Activated naive CD8-positive, alpha-beta T cell treated with anti-CD3 and anti-CD28 coated beads, Interleukin-2, amount 10 ng/mL, durations not matched to agents 7 days and 5 days (primary cell): Measurements from ENCODE around the gene ZNF287. TPM values are rescaled to one million over a fixed set of nuclear protein-coding genes. Genes with fewer than 3 reads are reported as not detected.

Experiments
- ATAC-seq: fragments of 150-1000 bp; cut with Tn5 transposase; one replicate; pipeline ENCODE4 v1.10.0; 2021; ENCODE audit warnings: low read depth, moderate library complexity
- POLR2A ChIA-PET: fragments of 350-600 bp; sonication (Branson Sonifier 250); formaldehyde crosslinking; loops from one replicate; lab custom pipeline; 2021; ENCODE audit warnings: antibody characterized with exemption; lab: Charles Lee
- DNase-seq: peaks from one replicate; pipeline ENCODE4 v3.0.0; 2021
- H3K27ac Mint-ChIP-seq: one replicate; pipeline ENCODE4 v1.8.0; 2022; ENCODE audit warnings: mild to moderate bottlenecking, mixed read lengths
- H3K27me3 Mint-ChIP-seq: one replicate; pipeline ENCODE4 v1.8.0; 2022; ENCODE audit warnings: mild to moderate bottlenecking, moderate library complexity, mixed read lengths
- H3K36me3 Mint-ChIP-seq: one replicate; pipeline ENCODE4 v1.8.0; 2021; ENCODE audit warnings: mild to moderate bottlenecking, mixed read lengths
- H3K4me1 Mint-ChIP-seq: one replicate; pipeline ENCODE4 v1.8.0; 2021; ENCODE audit warnings: mixed read lengths
- H3K4me3 Mint-ChIP-seq: one replicate; pipeline ENCODE4 v1.8.0; 2022; ENCODE audit warnings: mild to moderate bottlenecking, moderate library complexity, mixed read lengths
- H3K9me3 Mint-ChIP-seq: one replicate; pipeline ENCODE4 v1.8.0; 2021; ENCODE audit warnings: mixed read lengths
- total RNA-seq, 2 experiments: library from RNA; stranded (reverse); gene quantifications; one replicate each; pipeline ENCODE4 v1.2.3, GENCODE V29; 2021

The ZNF287 gene
- total RNA-seq, 2 experiments from 2014 or later: 9.7 to 13.0 TPM

DNA sequence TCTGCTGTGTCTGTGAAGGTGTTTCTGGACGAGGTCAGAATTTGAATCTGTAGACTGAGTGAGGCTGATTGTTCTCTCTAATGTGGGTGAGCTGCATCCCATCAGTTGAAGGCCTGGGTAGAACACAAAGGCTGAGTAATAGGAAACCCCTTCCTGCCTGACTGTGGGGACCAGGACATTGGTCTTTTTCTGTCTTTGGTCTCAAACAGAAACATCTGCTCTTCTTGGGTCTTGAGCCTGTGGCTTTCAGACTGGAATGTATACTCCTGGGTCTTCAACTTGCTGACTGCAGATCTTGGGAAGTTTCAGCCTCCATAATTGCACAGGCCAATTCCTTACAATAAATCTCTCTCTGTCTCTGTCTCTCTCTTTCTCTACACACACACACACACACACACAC, 57.4 kb downstream of the ZNF287 start:
- H3K9me3 Mint-ChIP-seq: no peaks in the 10 kb centered on the region
- peaks cover 11% of the 10 kb centered on the region for H3K4me1 Mint-ChIP-seq
- no peak overlapping the region for H3K4me3 Mint-ChIP-seq
- peaks cover 19% of the 10 kb centered on the region for H3K27me3 Mint-ChIP-seq
- no peaks in the 10 kb centered on the region for H3K36me3 Mint-ChIP-seq
- DNase-seq: no peak
- POLR2A ChIA-PET: interaction anchor here (0.7 kb wide), 1 partner anchor 90 kb away, joined by 4 read pairs; no protein-coding TSS in a partner anchor
- peak; percentile 30 for ATAC-seq
- peak overlapping the region; percentile 13 for H3K27ac Mint-ChIP-seq

GRCh38 chr17:16507918-16508533, 61.0 kb downstream of the ZNF287 start:
- Mint-ChIP-seq H3K27me3 (peaks cover 12% of the 10 kb centered on the region), H3K4me1 (peaks cover 11% of the 10 kb centered on the region), H3K4me3 (no peak overlapping the region), H3K27ac (no peak overlapping the region), H3K36me3 (no peaks in the 10 kb centered on the region), H3K9me3 (no peaks in the 10 kb centered on the region)
- POLR2A ChIA-PET: no interaction called here
- ATAC-seq: no peak
- no peak for DNase-seq

DNA sequence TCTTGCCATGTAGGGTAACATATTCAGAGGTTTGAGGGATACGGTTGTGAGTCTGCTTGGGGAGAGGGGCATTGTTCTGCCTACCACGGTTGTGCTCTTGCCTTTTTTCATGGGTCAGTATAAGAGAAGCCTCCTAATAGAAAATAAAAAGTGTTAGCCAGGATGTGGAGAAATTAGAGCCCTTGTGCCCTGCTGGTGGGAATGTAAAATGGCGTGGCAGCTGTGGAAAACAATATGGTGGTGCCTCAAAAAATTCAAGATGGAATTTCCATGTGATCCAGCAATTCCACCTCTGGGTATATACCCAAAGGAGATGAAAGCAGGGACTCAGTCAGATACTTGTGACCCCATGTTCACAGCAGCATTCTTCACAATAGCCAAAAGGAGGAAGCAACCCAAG, 62.8 kb downstream of the ZNF287 start:
- Mint-ChIP-seq H3K27me3 (peaks cover 12% of the 10 kb centered on the region), H3K36me3 (no peaks in the 10 kb centered on the region), H3K4me3 (no peak overlapping the region), H3K9me3 (no peaks in the 10 kb centered on the region), H3K27ac (no peak overlapping the region), H3K4me1 (no peaks in the 10 kb centered on the region)
- ATAC-seq (no peak), DNase-seq (no peak)
- POLR2A ChIA-PET: no interaction called here

DNA sequence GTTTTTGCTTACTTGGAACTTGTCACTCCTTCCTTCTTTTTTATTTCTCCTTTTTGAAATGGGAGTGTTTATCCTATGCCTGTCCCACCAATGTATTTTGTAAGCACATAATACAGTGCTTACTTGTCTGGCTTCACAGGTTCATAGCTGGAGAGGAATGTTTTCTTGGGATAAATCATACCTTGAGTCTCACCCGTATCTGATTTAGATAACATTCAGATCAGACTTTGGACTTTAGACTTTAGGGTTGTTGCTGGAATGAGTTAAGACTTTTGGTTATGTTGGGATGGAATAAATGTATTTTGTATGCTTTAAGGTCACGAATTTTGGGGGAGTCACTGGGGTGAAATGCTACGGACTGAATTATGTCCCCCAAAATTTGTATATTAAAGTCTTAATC, 64.0 kb downstream of the ZNF287 start:
- no peaks in the 10 kb centered on the region for H3K36me3 Mint-ChIP-seq
- no peak overlapping the region for H3K4me3 Mint-ChIP-seq
- DNase-seq: no peak
- POLR2A ChIA-PET: no interaction called here
- peaks cover 12% of the 10 kb centered on the region for H3K27me3 Mint-ChIP-seq
- no peaks in the 10 kb centered on the region for H3K4me1 Mint-ChIP-seq
- no peak for ATAC-seq
- H3K27ac Mint-ChIP-seq: no peak overlapping the region
- H3K9me3 Mint-ChIP-seq: no peaks in the 10 kb centered on the region

Other genes starting within 250 kb of the ZNF287 start
- 10 to 100 TPM; 18.6 to 19.7 TPM for gene CENPV, start 215.7 kb downstream of the ZNF287 start, total RNA-seq
- 1,000 to 10,000 TPM; 1,069 to 1,087 TPM for gene UBB, start 188.1 kb downstream of the ZNF287 start, total RNA-seq
- gene TRPV2, start 153.6 kb downstream of the ZNF287 start, total RNA-seq: 100 to 1,000 TPM in 1 of 2 experiments, 10 to 100 TPM in 1; 97.0 to 107 TPM
- gene LRRC75A, start 77.0 kb downstream of the ZNF287 start, total RNA-seq: 1 to 10 TPM; 5.5 to 6.2 TPM
- gene ZNF624, start 84.6 kb upstream of the ZNF287 start, total RNA-seq: 1 to 10 TPM; 7.4 to 8.3 TPM
- 1 to 10 TPM; 2.9 to 4.8 TPM for gene CCDC144A, start 121.0 kb upstream of the ZNF287 start, total RNA-seq